Muscle of back (tissue), 11 donors: Measurements from ENCODE around the gene MDN1. TPM values are rescaled to one million over a fixed set of nuclear protein-coding genes. Genes with fewer than 3 reads are reported as not detected.
"Not testable (repeated sequence)": the region's sequence is repeated elsewhere in the genome, so short reads cannot be mapped to it uniquely, and the experiment has no call there.

Source experiments
- DNase-seq, 3 donors: peaks; one replicate each; pipeline versions ENCODE4 v3.0.0 to v3.0.0-alpha.2; 2013
- polyA plus RNA-seq, 10 donors: library from polyadenylated mRNA; unstranded; fragments of 120-200 nt; gene quantifications; one replicate each; pipeline ENCODE4 v1.2.1, GENCODE V29; 2013; ENCODE audit not compliant: insufficient read length in 10 of 10

Gene MDN1
- polyA plus RNA-seq, 10 donors = 23.6 to 34.6 (median 30.7) TPM

- not testable (repeated sequence) for DNase-seq
These were observed 8.9 kb upstream of the MDN1 start for GRCh38 chr6:89828475-89828987.

DNA sequence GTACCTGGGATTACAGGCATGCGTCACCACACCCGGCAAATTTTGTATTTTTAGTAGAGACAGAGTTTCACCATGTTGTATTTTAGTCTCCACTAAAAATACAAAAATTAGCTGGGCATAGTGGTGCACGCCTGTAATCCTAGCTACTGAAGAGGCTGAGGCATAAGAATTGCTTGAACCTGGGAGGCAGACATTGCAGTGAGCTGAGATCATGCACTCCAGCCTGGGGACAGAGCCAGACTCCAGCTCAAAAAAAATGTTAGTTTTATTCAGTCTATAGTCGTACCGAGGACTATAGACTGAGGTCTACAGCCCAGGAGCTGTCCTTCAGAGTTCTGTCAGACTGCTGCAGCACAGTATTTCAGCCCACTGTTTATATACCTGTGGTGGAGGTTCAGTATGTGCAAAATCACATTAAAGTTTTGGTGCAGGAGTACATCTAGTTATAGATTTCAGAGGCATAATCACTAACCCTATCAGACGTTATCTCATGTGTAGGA, 6.5 kb upstream of the MDN1 start:
- DNase-seq = peak in 1 of 3 donors; percentile 37

- peak in 1 of 3 donors; percentile 69 for DNase-seq
These were observed 638 bp downstream of the MDN1 start for GRCh38 chr6:89818977-89819335.

DNA sequence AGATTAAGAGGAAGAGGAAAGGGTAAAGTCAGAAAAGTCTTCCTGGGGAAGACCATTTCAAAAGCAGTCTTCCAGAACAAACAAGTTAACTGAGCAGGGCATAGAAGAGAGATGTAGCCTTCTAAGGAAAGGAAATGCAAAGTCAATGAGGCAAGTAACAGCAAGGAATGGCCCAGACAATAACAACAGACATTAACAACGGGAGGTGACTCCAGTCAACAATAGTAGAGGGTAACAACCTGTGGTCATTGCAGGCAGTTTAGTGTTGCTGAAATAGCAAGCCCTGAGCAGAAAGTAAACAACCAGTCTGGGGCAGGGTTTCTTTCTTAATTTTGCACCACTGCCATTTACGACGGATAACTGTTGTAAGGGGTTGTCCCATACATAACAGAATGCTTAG, 2.1 kb downstream of the MDN1 start:
- DNase-seq = no peak

DNA sequence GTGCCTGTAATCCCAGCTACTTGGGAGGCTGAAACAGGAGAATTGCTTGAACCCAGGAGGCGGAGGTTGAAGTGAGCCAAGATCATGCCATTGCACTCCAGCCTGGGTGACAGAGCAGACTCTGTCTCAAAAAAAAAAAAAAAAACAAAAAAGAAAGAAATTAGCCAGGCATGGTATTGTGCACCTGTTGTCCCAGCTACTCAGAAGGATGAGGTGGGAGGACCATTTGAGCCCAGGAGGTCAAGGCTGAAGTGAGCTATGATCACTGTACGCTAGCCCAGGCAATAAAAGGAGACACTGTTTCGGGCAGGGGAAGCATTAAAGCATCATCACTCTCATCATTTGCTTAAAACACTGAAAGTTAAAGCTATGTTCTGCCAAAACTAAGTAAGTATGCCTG, 6.2 kb downstream of the MDN1 start:
- DNase-seq = not testable (repeated sequence)

DNA sequence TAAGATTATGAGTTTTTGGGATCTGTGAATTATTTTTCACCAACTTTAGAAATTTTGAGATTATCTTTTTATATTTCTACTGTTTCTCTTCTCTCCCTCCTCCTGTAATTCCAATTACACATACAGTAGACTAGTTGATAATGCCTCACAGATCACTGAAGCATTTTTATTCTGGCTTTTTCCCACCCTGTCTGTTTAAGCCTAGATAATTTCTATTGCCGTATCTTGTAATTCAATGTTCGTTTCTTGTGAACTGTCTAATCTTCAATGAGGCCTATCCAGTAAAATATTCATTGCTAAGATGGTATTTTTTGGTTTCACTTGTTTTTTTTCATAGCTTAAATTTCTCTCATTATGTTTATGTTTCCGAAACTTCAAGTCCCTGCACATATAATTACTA, 12.0 kb downstream of the MDN1 start:
- DNase-seq = no peak

- DNase-seq = no peak
These were observed 13.7 kb downstream of the MDN1 start for GRCh38 chr6:89805814-89806371.

DNA sequence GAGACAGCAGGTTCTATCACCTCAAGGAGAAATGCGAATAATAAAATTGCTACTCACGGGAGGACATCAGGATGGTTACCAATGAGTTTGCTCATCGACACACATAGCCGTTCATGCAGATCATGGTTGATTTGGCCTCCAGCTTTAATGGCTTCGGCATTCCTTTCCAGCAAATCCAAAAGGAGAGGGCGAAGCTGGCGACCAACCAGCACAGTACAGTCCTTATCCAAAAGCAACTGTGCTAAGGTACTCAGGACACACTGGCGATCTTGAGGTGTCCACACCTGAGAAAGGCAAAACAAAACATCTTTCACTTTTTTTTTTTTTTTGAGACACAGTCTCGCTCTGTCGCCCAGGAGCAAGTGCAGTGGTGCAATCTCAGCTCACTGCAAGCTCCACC, 16.3 kb downstream of the MDN1 start:
- DNase-seq = no peak

- DNase-seq = no peak
These were observed 19.8 kb downstream of the MDN1 start for GRCh38 chr6:89799756-89800155.

DNA sequence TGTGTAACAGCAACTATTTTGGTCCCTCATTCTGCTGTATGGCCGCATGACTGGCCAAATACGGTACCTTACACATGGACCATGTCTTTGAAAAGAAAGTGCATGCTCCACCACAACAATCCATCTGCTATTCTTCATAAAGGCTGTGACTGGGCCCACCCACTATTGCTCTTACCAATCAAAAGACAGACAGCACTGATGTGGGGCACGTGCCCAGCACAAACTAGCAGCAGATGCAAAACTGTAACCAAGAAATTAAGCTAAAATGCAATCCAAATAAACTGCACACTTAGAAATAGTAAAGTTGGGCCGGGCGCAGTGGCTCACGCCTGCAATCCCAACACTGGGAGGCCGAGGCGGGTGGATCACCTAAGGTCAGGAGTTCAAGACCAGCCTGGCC, 20.5 kb downstream of the MDN1 start:
- DNase-seq = no peak

GRCh38 chr6:89797317-89797716, 22.3 kb downstream of the MDN1 start:
- DNase-seq = no peak

DNA sequence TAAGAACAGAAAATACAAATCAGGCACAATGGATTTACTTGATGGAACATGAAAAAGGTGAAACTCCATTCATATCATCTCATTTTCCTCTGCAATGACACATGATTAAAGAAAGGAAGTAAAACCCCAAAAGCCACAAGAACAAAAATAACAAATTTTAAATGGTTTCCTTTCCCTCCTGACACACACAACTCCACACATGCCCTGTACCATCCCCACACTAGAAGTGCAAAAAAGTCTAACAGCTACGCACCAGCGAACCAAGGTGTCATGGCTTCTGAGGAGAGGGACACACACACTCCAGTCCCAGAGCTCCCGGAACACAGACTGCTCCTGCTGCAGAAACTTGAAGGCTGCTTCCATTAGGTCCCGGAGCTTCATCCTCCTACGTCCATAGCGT, 25.3 kb downstream of the MDN1 start:
- no peak for DNase-seq

DNA sequence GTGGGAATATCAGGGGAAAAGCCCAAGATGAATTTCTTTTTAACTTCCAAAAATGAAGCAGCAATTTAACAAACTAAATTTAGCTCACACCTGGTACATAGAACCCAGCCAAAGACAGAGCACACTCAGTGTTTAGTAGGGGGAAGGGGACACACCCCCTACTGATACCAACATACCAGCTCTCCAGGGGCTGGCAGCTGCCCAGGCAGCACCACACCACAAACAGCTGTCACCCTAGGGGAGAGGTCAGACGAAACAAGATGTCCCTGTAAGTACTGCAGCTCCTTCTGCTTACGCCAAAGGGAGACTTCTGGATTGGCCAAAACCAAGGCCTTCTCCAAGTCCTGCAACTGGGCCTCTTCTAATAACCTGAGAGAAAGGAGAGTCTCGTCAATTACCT, 26.0 kb downstream of the MDN1 start:
- DNase-seq = peak; percentile 11 to 24 (median 15)

DNA sequence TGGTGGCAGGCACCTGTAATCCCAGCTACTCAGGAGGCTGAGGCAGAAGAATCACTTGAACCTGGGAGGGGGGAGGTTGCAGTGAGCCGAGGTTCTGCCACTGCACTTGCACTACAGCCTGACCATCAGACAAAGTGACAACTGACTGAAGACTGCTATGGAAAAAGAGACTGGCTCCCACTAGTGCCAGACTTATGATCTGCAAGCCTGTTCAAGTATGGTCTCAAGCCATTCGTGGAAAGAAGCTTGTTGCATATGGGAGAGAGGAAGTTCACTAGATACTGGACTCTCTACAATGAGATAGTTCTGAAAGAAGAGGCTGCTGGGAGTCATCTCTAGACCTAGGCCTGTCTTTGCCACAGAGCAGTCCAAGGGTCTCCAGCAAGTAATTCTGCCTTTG, 26.7 kb downstream of the MDN1 start:
- DNase-seq = peak; percentile 1 to 32 (median 6)

GRCh38 chr6:89790403-89790802, 29.2 kb downstream of the MDN1 start:
- DNase-seq = no peak

- DNase-seq = no peak
These were observed 29.6 kb downstream of the MDN1 start for GRCh38 chr6:89789980-89790379.

DNA sequence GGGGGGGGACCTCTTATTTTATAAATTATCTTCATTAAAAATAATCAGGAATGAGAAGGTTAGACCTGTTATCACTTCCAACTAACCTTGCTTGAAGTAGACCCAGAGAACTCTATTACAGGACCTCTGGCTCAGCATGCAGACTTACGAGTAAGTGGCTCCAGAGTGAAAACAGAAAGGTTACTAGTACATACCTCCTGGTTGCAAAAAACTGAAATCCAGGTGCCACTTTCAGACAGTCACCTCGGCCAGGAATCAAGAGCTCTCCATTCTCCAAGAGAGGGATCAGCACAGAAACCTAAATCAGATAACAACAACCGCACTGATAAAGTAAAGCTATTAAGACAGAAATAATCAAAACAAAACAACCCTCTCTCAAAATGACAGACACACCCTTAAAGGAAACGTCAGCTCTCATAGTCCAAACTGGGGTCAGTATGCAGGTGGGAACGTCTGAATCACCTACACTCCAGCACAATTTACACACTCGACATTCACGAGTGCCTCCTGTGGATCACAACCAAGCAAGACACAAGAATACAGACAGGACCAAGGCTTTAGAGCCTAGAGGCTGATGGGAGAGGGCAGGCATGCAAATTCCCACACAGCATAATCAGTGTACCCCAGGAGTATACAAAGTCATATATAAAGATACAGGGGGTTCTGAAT, 31.8 kb downstream of the MDN1 start:
- no peak for DNase-seq

GRCh38 chr6:89786970-89787369, 32.6 kb downstream of the MDN1 start:
- no peak for DNase-seq

- DNase-seq = no peak
These were observed 34.8 kb downstream of the MDN1 start for GRCh38 chr6:89784838-89785237.

GRCh38 chr6:89783293-89783692, 36.3 kb downstream of the MDN1 start:
- DNase-seq = not testable (repeated sequence)

- DNase-seq = no peak
These were observed 37.4 kb downstream of the MDN1 start for GRCh38 chr6:89782222-89782621.

GRCh38 chr6:89781070-89782034, 38.2 kb downstream of the MDN1 start:
- no peak for DNase-seq
